ENCODE measurements around the gene THSD7B. TPM values are rescaled to one million over a fixed set of nuclear protein-coding genes. Genes with fewer than 3 reads are reported as not detected.
A peak's percentile ranks its signal among the peaks of the same experiment; 100 is the strongest.
"Not testable (repeated sequence)": the region's sequence is repeated elsewhere in the genome, so short reads cannot be mapped to it uniquely, and the experiment has no call there.

The THSD7B gene
- total and polyA plus RNA-seq, 2 experiments from 2014 or later = not detected

DNA sequence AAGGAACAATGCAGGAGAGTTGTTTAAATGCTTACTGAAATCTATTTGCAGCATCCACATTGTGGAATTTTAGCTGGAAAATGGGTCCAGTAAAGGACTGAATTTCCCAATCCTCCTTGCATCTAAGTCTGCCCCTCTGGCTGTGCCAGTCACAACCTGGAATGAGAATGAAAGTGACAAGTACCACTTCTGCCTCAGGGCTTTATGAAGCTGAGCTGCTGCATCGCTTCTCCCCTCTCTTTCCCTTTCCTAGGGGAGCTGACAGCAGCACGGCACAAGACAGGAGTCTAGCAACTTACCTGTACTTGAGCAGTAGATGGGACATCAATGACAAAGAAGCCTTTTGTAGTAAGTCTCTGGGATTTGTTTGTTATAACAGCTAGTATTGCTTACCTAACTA, 27.3 kb upstream of the THSD7B start:
- H3K9me3 ChIP-seq (ENCODE audit: low read depth) = no peaks in the 10 kb centered on the region
- no peak overlapping the region for H3K4me3 ChIP-seq
- H3K4me1 ChIP-seq (ENCODE audit: low read depth) = no peaks in the 10 kb centered on the region
- H3K36me3 ChIP-seq = no peaks in the 10 kb centered on the region
- TF ChIP-seq, protein P1, sequence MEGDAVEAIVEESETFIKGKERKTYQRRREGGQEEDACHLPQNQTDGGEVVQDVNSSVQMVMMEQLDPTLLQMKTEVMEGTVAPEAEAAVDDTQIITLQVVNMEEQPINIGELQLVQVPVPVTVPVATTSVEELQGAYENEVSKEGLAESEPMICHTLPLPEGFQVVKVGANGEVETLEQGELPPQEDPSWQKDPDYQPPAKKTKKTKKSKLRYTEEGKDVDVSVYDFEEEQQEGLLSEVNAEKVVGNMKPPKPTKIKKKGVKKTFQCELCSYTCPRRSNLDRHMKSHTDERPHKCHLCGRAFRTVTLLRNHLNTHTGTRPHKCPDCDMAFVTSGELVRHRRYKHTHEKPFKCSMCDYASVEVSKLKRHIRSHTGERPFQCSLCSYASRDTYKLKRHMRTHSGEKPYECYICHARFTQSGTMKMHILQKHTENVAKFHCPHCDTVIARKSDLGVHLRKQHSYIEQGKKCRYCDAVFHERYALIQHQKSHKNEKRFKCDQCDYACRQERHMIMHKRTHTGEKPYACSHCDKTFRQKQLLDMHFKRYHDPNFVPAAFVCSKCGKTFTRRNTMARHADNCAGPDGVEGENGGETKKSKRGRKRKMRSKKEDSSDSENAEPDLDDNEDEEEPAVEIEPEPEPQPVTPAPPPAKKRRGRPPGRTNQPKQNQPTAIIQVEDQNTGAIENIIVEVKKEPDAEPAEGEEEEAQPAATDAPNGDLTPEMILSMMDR (IDR thresholded peaks at IDR 0.05; ENCODE audit: low read depth, low read length) = no peak
- no peak for DNase-seq (ENCODE audit: low read depth in 1 of 2, low spot score in 1 of 2)
- H3K27me3 ChIP-seq = peaks cover 5% of the 10 kb centered on the region
- no peak overlapping the region for H3K27ac ChIP-seq

DNA sequence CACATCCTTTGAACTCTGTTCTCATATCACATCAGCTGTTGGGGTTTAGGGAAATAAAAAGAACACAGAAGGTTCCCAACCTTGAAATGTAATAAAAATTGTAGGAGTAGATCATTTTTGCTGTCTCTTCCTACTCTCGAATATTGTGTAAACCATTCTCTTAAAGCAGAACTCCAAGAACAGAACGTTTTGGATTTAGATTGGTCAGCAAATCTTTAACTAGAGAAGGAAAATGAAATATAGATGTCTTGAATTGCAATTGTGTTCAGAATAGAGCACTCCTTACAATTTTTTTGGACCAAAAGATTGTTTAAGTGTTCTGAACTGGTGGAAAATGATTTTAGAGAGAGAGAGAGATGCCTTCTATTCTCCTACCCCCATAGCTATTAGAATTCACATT, 23.9 kb upstream of the THSD7B start:
- Histone ChIP-seq H3K9me3 (ENCODE audit: low read depth) (no peaks in the 10 kb centered on the region), H3K27me3 (peaks cover 5% of the 10 kb centered on the region), H3K27ac (no peak overlapping the region), H3K4me1 (ENCODE audit: low read depth) (no peaks in the 10 kb centered on the region), H3K4me3 (no peak overlapping the region), H3K36me3 (no peaks in the 10 kb centered on the region)
- DNase-seq (ENCODE audit: low read depth in 1 of 2, low spot score in 1 of 2) = no peak
- TF ChIP-seq, protein P1 (IDR thresholded peaks at IDR 0.05; ENCODE audit: low read depth, low read length) = no peak

DNA sequence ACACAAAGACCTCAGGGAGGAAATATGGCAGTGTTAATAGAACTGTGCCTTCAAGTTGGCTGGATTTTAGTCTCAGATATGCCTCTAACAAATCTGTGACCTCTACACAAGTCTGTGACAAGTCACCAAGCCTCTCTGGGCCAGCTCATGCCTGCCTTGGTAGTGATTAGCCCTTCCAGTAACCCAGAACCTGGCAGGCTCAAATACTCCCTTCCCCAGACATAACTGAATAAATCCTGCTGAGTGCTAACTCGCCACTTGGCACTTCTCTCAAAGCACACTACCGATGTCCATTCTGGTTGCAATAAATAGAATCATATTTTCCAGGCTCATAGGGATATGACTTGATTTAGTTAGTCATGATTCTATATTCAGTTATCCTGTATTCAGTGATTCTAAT, 15.3 kb upstream of the THSD7B start:
- DNase-seq (ENCODE audit: low read depth in 1 of 2, low spot score in 1 of 2) = no peak
- TF ChIP-seq, protein P1 (IDR thresholded peaks at IDR 0.05; ENCODE audit: low read depth, low read length) = no peak

DNA sequence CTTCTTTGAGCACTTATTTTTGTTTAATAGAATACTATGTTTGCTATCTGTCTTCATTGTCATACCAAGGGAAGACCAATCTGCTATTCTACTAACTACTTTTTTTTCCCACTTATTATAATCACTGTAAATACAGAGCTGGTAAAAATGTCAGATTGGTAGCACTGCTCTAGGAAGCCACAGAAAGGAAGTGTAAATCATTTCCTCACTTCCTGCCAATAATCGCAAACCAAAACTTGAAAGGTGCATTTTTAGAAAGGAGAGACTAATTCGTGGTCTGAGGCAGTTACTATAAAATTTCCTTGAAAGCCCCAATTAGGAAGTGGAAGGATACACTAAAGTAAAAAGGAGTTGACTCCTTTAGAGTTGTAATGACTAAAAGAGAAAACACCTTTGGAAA, 13.9 kb upstream of the THSD7B start:
- Histone ChIP-seq H3K27ac (no peak overlapping the region), H3K36me3 (no peaks in the 10 kb centered on the region), H3K27me3 (no peaks in the 10 kb centered on the region), H3K4me3 (no peak overlapping the region), H3K9me3 (ENCODE audit: low read depth) (no peaks in the 10 kb centered on the region), H3K4me1 (ENCODE audit: low read depth) (no peaks in the 10 kb centered on the region)
- TF ChIP-seq, protein P1 (IDR thresholded peaks at IDR 0.05; ENCODE audit: low read depth, low read length) = no peak
- DNase-seq (ENCODE audit: low read depth in 1 of 2, low spot score in 1 of 2) = no peak

More for the DNA sequence above, 15.3 kb upstream of the THSD7B start:
- Histone ChIP-seq H3K9me3 (ENCODE audit: low read depth) (no peaks in the 10 kb centered on the region), H3K4me3 (no peak overlapping the region), H3K4me1 (ENCODE audit: low read depth) (no peaks in the 10 kb centered on the region), H3K27ac (no peak overlapping the region), H3K27me3 (no peaks in the 10 kb centered on the region), H3K36me3 (no peaks in the 10 kb centered on the region)

DNA sequence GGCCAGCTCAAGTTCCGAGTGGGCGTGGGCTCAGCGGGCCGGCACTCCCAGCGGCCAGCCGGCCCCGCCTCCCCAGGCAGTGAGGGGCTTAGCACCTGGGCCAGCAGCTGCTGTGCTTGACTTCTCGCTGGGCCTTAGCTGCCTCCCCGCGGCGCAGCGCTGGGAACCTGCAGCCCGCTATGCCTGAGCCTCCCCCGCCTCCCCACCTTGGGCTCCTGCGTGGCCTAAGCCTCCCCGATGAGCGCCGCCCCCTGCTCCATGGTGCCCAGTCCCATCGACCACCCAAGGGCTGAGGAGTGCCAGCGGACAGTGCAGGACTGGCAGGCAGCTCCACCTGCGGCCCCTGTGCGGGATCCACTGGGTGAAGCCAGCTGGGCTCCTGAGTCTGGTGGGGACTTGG, 6.8 kb upstream of the THSD7B start:
- not testable (repeated sequence) for H3K36me3 ChIP-seq; H3K27ac ChIP-seq; DNase-seq (ENCODE audit: low read depth in 1 of 2, low spot score in 1 of 2); H3K4me1 ChIP-seq (ENCODE audit: low read depth); H3K9me3 ChIP-seq (ENCODE audit: low read depth); H3K4me3 ChIP-seq
- peaks cover 34% of the 10 kb centered on the region for H3K27me3 ChIP-seq

DNA sequence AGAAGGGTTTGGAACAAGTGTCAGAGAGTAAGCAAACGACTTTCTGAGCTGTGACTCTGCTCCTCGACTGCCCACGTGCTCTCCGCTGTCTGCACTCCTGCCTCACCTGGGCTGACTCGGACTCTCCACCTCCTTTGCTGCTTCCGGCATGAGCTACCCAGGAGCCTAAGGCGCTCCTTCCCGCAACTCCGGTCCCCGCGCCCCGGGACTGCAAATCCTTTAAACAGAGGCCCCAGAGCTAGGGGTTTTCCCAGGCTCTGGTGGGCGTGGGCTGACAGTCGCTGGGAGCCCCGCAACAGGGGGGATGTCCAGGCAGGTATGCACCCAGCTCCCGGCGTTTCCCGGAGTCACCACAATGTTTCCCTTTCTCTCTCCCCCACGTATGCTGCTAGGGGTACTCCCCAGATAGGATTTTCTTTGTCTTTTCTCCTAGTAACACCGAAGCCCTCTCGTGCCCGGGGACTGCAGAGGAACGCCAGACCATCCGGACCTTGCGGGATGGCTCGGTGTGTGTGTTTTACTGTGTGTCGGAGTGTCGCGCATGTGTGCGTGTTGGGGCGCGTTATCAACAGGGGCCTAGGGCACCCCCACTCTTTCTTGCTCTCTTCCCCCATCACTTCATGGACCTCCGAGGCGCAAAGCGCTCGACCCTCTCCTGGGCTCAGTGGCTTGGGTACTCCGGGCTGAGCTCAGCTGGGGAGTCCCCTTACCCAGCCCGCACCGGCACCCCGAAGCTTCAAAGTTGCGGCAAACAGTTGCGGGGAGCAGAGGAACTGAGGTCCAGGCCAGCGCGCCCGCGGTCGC, 691 bp upstream of the THSD7B start:
- H3K27ac ChIP-seq = no peak overlapping the region
- no peaks in the 10 kb centered on the region for H3K36me3 ChIP-seq
- DNase-seq (ENCODE audit: low read depth in 1 of 2, low spot score in 1 of 2) = peak in 1 of 2 donors; percentile 14
- peak overlapping the region; percentile 39 for H3K4me3 ChIP-seq
- TF ChIP-seq, protein P1 (IDR thresholded peaks at IDR 0.05; ENCODE audit: low read depth, low read length) = no peak
- H3K9me3 ChIP-seq (ENCODE audit: low read depth) = no peaks in the 10 kb centered on the region
- H3K4me1 ChIP-seq (ENCODE audit: low read depth) = no peaks in the 10 kb centered on the region
- H3K27me3 ChIP-seq = peaks cover 95% of the 10 kb centered on the region
